Chondrocyte (in vitro differentiated cells): ENCODE data around the gene FAM111B. TPM values are rescaled to one million over a fixed set of nuclear protein-coding genes. Genes with fewer than 3 reads are reported as not detected.
"Not testable (repeated sequence)": the region's sequence is repeated elsewhere in the genome, so short reads cannot be mapped to it uniquely, and the experiment has no call there.

ENCODE experiments used
- DNase-seq: peaks from one replicate; pipeline ENCODE4 v3.0.0; 2021; ENCODE audit warnings: mixed read lengths, low spot score
- H3K27ac Mint-ChIP-seq: one replicate; pipeline ENCODE4 v1.8.0; 2021; ENCODE audit warnings: mild to moderate bottlenecking, moderate library complexity, mixed read lengths; ENCODE audit not compliant: unreplicated experiment
- H3K27me3 Mint-ChIP-seq: 2 replicates; pipeline ENCODE4 v1.8.0; 2021; ENCODE audit warnings: low read depth, mixed read lengths
- H3K36me3 Mint-ChIP-seq: 2 replicates; pipeline ENCODE4 v1.8.0; 2021; ENCODE audit warnings: low read depth, mixed read lengths
- H3K4me1 Mint-ChIP-seq: 2 replicates; pipeline ENCODE4 v1.8.0; 2021; ENCODE audit warnings: low read depth, mild to moderate bottlenecking, mixed read lengths
- H3K4me3 Mint-ChIP-seq: one replicate; pipeline ENCODE4 v1.8.0; 2021; ENCODE audit warnings: mild to moderate bottlenecking, moderate library complexity, mixed read lengths; ENCODE audit not compliant: unreplicated experiment
- H3K9me3 Mint-ChIP-seq: 2 replicates; pipeline ENCODE4 v1.8.0; 2021; ENCODE audit warnings: low read depth, mixed read lengths
- long read RNA-seq: library from polyadenylated mRNA; stranded (forward); transcript quantifications from one replicate; pipeline ENCODE4 v2.0.0, GENCODE V29; 2021
- total RNA-seq: library from RNA; stranded (reverse); gene quantifications from 3 replicates; pipeline ENCODE4 v1.2.1, GENCODE V29; 2021
- TF ChIP-seq, protein P1 (sequence below): fragments of 200-600 bp; sonication (generic); IDR thresholded peaks from 2 replicates; pipeline ENCODE4 v1.5.0; 2021; ENCODE audit warnings: antibody characterized with exemption, mild to moderate bottlenecking, moderate library complexity

FAM111B gene, protein sequence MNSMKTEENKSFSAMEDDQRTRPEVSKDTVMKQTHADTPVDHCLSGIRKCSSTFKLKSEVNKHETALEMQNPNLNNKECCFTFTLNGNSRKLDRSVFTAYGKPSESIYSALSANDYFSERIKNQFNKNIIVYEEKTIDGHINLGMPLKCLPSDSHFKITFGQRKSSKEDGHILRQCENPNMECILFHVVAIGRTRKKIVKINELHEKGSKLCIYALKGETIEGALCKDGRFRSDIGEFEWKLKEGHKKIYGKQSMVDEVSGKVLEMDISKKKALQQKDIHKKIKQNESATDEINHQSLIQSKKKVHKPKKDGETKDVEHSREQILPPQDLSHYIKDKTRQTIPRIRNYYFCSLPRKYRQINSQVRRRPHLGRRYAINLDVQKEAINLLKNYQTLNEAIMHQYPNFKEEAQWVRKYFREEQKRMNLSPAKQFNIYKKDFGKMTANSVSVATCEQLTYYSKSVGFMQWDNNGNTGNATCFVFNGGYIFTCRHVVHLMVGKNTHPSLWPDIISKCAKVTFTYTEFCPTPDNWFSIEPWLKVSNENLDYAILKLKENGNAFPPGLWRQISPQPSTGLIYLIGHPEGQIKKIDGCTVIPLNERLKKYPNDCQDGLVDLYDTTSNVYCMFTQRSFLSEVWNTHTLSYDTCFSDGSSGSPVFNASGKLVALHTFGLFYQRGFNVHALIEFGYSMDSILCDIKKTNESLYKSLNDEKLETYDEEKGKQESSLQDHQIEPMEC
- 1.3 to 7.6 TPM (median 1.6 TPM) in 3 replicates for total RNA-seq
- long read RNA-seq, result 0 reads

DNA sequence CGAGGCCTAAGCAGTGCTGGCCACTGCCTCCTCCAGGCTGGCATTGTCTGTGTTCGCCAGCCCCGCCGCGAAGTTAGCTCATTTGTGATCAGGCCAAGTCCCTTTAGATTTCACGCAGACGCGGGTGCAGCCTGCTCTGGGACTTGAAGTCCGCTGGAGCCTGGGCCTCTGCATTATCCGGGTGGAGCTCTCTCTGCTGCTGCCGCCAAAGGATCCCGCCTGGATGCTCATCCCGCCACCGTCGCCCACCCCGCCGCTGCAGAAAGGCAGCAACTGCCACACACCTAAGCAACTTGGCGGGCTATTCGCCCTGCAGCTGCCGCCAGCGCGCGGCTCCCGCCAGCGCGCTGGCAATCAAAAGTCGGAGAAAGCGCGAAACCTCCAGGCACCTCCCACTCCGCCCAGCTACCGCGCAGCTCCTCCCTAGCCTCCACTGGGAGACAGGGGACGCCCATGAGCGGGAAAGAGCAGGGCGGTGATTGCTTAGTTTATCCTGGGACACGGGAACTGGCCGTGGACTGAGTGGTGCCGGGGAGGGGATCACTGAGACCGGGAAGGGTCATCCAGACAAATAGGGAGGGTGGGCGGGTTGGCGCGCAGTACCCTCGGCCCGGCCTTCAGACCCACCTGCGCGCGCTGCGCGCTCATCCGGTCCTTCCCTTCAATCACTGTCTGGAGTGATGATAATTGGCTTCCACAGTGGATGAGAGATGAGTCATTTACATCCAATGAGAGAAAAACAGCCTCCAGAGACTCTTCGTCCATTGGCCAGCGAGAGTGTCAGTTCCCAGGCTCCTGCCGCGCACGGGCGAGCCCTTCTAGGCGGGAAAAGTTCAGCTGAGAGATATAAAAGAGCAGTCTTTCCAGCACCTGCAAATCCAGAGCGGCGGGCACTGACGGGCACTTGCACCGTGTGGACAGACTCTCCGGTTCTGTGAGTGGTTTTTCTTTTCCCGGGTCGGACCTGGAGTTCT, at the start of gene FAM111B:
TSS of gene FAM111B (plus strand) at position 875 of the 974 bp plus-strand sequence. CDS start 2,389 bp downstream, outside the sequence.
- Mint-ChIP-seq H3K9me3 (no peaks in the 10 kb centered on the region), H3K4me1 (peaks cover 24% of the 10 kb centered on the region), H3K4me3 (peak within 1 kb of the TSS; percentile 78), H3K27me3 (peaks cover 13% of the 10 kb centered on the region), H3K36me3 (no peaks in the 10 kb centered on the region), H3K27ac (no peak within 1 kb of the TSS)
- DNase-seq, result peak; percentile 92
- TF ChIP-seq, protein P1, sequence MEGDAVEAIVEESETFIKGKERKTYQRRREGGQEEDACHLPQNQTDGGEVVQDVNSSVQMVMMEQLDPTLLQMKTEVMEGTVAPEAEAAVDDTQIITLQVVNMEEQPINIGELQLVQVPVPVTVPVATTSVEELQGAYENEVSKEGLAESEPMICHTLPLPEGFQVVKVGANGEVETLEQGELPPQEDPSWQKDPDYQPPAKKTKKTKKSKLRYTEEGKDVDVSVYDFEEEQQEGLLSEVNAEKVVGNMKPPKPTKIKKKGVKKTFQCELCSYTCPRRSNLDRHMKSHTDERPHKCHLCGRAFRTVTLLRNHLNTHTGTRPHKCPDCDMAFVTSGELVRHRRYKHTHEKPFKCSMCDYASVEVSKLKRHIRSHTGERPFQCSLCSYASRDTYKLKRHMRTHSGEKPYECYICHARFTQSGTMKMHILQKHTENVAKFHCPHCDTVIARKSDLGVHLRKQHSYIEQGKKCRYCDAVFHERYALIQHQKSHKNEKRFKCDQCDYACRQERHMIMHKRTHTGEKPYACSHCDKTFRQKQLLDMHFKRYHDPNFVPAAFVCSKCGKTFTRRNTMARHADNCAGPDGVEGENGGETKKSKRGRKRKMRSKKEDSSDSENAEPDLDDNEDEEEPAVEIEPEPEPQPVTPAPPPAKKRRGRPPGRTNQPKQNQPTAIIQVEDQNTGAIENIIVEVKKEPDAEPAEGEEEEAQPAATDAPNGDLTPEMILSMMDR, result peak; percentile 51

DNA sequence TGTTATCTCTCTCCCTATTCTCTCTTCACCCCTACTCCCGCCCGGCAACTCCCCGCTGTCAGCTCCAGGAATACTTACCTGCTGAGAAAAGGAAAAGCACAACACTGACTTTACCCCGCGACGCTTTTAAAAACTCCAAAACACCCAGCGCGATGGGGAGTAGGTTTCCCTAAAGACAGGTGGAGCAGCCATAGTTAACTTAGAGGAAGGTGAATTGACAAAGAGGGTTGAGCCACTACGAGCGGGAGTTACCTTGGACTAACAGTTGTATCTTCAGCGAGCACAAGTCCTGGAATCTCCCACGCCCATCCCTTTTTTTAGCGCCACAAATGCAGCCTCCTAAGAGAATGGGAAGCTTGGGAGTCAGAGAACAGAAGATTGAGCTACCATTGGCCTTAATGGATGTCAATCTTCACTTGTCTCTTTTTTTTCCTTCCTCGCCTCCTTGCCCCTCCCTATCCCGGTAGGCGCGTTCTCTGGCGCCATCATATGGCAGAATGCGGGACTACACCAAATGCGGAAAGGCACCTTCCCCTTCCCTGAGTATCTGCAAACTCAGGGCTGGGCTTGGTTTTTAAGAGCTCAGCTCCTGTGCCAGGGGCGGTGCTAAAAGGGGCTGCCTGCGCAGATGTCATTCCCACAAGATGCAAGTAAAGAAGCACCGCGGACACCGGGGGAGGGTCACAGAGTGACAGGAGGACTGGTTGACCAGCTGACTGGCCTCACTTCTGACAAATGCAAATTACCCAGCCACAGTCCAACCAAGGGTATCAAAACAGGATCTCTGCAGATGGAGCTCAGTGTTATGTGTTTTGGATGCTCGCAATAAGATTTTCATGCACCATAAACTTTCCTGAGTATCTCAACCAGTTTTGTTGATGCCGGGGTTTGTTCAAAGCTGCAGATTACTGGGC, 48.7 kb upstream of the FAM111B start:
- Mint-ChIP-seq H3K27me3 (peaks cover 48% of the 10 kb centered on the region), H3K4me3 (peak overlapping the region; percentile 17)

DNA sequence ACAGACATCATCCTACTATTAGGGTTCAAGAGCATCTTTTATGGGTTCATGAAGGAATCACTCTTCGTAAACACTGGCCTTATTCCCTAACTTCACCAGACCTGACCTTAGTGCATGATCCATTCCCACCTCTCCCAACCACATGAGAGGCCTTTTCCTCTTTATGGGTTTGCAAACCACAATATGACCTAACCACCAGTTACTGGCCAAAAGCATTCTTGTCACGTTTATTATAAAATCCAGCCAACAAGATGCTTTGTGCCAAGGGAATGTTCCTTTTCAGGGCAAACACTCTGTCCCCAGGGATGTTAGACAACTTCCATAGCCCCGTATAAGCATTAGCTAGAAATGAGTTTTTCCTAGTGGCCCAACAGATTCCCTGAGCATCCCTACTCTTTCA, 46.9 kb upstream of the FAM111B start:
- peaks cover 41% of the 10 kb centered on the region for H3K27me3 Mint-ChIP-seq
- not testable (repeated sequence) for H3K9me3 Mint-ChIP-seq, DNase-seq, H3K4me3 Mint-ChIP-seq, H3K4me1 Mint-ChIP-seq, H3K27ac Mint-ChIP-seq, H3K36me3 Mint-ChIP-seq

More for the DNA sequence above, 48.7 kb upstream of the FAM111B start:
- not testable (repeated sequence) for DNase-seq, H3K9me3 Mint-ChIP-seq, H3K27ac Mint-ChIP-seq, H3K4me1 Mint-ChIP-seq, H3K36me3 Mint-ChIP-seq
- TF ChIP-seq, protein P1, result peak; percentile 73

DNA sequence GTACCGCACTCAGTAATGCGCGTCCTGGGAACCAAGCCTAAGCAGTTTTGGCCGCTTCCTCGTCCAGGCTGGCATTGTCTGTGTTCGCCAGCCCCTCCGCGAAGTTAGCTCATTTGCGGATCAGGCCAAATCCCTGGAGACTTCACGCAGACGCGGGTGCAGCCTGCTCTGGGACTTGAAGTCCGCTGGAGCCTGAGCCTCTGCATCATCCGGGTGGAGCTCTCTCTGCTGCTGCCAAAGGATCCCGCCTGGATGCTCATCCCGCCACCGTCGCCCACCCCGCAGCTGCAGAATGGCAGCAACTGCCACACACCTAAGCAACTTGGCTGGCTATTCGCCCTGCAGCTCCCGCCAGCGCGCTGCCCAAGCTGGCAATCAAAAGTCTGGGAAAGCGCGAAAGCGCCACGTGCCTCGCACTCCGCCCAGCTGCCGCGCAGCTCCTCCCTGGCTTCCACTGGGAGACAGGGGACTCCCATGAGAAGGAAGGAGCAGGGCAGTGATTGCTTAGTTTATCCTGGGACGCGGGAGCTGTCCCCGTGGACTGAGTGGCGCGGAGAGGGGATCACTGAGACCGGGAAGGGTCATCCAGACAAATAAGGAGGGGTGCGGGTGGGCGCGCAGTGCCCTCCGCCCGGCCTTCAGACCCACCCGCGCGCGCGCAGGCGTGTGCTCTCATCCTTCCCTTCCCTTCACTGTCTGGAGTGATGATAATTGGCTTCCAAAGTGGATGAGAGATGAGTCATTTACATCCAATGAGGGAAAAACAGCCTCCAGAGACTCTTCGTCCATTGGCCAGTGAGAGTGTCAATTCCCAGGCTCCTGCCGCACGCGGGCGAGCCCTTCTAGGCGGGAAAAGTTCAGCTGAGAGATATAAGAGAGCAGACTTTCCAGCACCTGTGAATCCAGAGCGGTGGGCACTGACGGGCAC, 44.2 kb upstream of the FAM111B start:
- no peak overlapping the region for H3K4me3 Mint-ChIP-seq
- DNase-seq, result no peak
- no peaks in the 10 kb centered on the region for H3K9me3 Mint-ChIP-seq
- H3K27me3 Mint-ChIP-seq, result peaks cover 38% of the 10 kb centered on the region
- TF ChIP-seq, protein P1, result no peak
- H3K27ac Mint-ChIP-seq, result no peak overlapping the region
- H3K36me3 Mint-ChIP-seq, result no peaks in the 10 kb centered on the region
- H3K4me1 Mint-ChIP-seq, result peaks cover 7% of the 10 kb centered on the region

DNA sequence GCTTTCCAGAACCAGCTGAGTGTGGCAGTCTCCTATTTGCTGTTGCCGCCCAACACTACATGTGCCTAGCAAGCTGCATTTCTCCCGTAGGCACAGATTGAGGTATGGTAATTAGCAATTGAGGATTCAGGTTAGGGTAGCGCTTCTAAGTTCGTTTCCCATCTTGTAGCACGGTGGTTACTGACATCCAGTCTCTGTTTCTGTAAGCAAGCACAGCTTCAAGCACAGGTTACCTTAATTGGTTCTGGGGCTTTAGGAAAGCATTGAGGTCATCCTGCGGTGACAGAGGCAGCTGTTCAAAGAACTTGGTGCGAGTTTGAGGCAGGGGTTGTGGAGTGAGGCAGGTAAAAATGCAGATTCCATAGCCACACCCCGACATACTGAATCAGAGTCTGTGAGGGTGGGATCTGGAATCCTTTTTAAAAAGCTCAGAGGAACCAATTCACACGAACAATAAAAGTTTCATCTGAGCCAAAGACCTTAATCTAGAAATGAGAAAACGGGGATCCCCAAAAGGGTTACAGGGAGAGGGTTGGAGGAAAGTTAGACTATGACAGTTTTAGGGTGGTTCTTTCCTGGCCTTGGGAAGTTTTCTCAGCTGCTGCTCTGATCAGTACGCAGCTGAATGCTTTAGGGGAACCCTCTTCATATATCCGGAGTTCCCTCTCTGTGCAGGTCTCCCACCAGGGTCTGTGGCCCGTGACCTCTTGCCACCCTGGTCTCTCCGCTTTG, 42.9 kb upstream of the FAM111B start:
- not testable (repeated sequence) for H3K9me3 Mint-ChIP-seq, H3K4me3 Mint-ChIP-seq, DNase-seq, H3K36me3 Mint-ChIP-seq, H3K27ac Mint-ChIP-seq, H3K4me1 Mint-ChIP-seq
- peaks cover 31% of the 10 kb centered on the region for H3K27me3 Mint-ChIP-seq
